GM21360 (cell line): ENCODE measurements around the gene SGCB.

ENCODE experiments used
- ATAC-seq: cut with Tn5 transposase; IDR thresholded peaks from one replicate; pipeline ENCODE4 v1.9.1; 2021; ENCODE audit warnings: mild to moderate bottlenecking, moderate library complexity; ENCODE audit not compliant: unreplicated experiment

The SGCB gene

DNA sequence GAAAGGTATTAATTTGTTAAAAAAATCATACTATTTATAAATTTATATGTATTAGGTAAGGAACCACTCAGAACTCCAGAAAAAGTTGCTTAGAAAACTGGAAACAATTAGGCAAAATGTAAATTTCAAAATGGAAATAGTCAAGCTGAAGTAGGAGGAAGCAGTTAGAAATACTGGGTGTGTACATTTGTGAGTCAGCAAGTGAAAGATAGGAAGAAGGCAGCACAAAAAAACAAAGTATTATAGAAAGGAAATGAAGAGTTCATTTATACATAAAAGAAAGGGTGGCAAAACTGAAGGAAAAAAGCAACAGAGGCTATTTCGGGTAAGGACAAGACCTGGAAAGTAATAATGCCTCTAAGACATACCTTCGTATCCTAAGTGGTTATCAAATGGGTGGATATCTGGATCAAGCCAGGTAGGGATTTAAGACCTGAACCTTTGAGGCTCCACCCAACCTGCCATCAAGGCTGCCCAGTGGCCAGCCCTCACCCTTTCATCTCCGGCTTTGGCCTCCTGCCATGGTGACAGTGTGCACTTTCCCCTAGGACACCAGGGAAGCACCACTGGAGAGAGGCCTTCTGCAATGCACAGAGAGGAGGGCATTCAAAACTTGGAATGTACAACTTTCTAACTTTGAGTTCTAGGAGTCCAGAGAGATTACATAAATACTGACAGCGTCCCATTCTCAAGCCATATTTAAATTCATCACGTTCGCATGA, 18.0 kb downstream of the SGCB start, which contains the start of gene LRRC66:
Gene LRRC66 (minus strand): TSS at position 428 of the 722 bp plus-strand sequence. CDS start 2,750 bp downstream, outside the sequence.
- no peak for ATAC-seq

GRCh38 chr4:52017814-52018213, 20.3 kb downstream of the SGCB start:
- no peak for ATAC-seq

DNA sequence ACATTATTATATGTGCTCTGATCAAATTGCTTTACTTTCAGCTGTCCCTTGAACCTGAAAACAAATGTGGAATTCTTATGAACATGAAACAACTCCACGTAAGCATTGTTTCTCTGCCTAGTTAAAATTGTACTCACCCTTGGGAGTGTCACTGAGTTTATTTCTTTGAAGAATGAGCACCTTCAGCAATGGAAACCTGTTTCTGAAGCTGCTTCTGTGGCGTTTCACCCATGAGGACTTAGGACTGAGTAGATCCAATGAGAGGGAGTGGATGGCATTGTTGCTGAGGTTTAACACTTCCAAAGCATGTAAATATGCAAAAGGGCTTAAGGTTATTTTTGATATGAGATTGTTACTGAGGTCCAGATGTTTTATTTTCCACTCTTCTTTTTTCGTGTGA, 21.1 kb downstream of the SGCB start:
- ATAC-seq = no peak

- no peak for ATAC-seq
Observed at GRCh38 chr4:52015366-52015765, 22.7 kb downstream of the SGCB start.

GRCh38 chr4:52014903-52015302, 23.2 kb downstream of the SGCB start:
- ATAC-seq = no peak

DNA sequence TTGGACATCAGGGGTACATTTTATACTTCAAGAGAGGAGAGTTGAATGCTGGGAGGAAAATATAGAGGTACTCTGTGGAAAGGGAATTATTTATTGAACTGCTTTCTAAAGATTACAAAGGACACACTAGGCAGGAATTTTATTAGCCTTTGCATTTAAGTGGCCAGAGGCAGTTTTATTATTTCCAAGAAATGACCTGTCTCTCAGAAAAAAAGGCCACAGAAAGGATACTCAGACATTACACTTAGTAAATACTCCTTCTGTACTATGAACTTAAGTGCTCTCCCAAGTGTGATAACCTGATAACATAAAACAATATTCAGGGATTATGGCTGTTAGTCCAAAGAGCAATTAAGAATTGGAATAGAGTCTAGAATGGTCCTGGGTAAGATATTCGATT, 25.4 kb downstream of the SGCB start:
- no peak for ATAC-seq

DNA sequence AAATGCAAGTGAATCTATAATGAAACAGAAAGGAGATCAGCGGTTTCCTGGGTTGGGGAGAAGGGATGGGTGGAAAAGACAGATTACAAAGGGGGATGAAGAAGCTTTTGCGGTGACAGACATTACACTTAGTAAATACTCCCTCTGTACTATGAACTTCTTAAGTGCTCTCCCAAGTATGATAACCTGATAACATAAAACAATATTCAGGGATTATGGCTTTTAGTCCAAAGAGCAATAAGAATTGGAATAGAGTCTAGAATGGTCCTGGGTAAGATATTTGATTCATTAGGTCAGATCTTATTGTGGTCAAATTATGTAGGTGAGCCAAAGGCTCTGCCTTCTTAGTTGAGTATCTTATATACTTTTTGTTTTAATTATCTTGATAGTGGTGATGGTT, 27.1 kb downstream of the SGCB start:
- ATAC-seq = no peak

- ATAC-seq = no peak
Observed at GRCh38 chr4:52006887-52007286, 31.2 kb downstream of the SGCB start.

- no peak for ATAC-seq
Observed at GRCh38 chr4:52005604-52006273, 32.4 kb downstream of the SGCB start.

DNA sequence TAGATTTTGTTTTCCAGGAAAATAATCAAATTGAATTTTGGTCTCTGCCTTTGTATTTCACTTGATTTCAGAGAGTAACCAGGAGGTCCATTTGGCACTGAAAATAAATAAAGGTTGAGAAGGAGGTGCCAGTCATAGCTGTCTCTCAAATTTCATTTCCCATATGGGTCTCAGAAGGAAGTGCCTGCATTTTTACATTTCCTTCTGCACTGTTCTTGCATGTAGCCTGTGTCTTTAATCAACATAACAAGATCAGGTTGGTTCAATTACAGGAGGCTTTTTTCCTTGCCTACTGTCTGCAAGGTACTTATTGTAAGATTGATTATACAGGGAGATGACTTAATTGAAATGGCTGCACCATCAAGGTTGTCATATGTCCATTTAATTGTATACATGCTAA, 33.7 kb downstream of the SGCB start:
- no peak for ATAC-seq

GRCh38 chr4:52001616-52002015, 36.5 kb downstream of the SGCB start:
- no peak for ATAC-seq

DNA sequence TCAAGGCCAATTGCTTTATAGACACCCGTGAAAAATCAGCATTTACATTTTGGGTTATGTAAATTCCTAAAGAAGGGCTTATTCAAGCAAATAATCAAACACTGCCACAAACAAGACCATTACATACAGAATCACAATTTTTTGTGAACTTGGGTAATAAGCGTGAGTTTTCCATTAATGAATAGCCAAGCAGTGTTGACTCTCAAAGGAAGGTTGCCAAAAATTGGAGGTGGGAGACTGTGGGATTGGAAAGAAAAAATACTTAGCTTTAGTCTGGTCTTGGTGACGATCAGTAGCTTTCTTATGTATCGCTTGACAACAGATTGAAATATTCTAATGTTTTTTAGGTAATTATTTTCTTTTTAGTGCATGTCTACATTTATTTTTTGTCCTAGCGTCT, 38.8 kb downstream of the SGCB start:
- ATAC-seq = no peak

GRCh38 chr4:51998837-51999236, 39.3 kb downstream of the SGCB start:
- ATAC-seq = no peak

- no peak for ATAC-seq
Observed at GRCh38 chr4:51997647-51998046, 40.5 kb downstream of the SGCB start.

DNA sequence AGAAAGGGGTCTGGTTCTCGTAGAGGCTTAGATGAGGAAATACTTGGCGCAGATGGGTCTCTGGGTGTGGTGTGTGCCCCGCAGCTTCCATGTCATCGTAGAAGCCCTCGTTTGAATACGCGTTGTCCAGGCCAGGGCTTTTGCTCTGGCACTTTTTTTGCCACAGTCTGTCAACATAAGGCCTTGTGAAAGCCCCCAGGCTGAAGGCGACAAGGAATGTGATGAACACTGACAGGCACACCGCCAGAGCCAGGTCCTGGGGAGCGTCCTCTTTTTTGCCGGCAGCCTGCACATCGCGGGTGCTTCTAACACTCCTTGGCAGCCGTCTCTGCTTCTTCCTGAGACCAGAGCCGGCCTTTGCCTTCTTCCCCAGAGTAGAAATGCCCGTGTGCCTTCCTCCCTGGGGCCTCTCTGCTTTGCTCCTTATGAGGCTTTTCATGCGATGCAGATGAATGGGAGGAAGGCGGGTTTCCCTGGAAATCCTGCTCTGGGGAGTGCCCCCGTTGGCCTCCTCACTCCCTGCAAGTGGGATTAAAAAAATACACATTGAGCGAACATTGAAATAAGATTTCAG, 42.4 kb downstream of the SGCB start:
- no peak for ATAC-seq
